Hepatocyte (in vitro differentiated cells): Measurements from ENCODE around the gene TRAPPC11.

Source experiments
- EZH2 ChIP-seq: fragments of 200-600 bp; sonication (generic); IDR thresholded peaks from 2 replicates; pipeline ENCODE4 v1.6.1; 2016; ENCODE audit warnings: antibody characterized with exemption, mild to moderate bottlenecking, borderline replicate concordance
- EZH2phosphoT487 ChIP-seq: fragments of 200-600 bp; sonication (generic); IDR thresholded peaks from one replicate; pipeline ENCODE4 v1.6.1; 2018; ENCODE audit warnings: antibody characterized with exemption, mild to moderate bottlenecking, low read depth, moderate library complexity; ENCODE audit not compliant: unreplicated experiment, severe bottlenecking
- TF ChIP-seq, protein P1 (sequence below): fragments of 200-600 bp; sonication (generic); IDR thresholded peaks from 2 replicates; pipeline ENCODE4 v1.5.1; 2016; ENCODE audit warnings: antibody characterized with exemption, mild to moderate bottlenecking; ENCODE audit not compliant: poor library complexity

GRCh38 chr4:183747380-183747779 lies 88.3 kb downstream of the TRAPPC11 start:
- no peak for TF ChIP-seq EZH2
- TF ChIP-seq, protein P1, sequence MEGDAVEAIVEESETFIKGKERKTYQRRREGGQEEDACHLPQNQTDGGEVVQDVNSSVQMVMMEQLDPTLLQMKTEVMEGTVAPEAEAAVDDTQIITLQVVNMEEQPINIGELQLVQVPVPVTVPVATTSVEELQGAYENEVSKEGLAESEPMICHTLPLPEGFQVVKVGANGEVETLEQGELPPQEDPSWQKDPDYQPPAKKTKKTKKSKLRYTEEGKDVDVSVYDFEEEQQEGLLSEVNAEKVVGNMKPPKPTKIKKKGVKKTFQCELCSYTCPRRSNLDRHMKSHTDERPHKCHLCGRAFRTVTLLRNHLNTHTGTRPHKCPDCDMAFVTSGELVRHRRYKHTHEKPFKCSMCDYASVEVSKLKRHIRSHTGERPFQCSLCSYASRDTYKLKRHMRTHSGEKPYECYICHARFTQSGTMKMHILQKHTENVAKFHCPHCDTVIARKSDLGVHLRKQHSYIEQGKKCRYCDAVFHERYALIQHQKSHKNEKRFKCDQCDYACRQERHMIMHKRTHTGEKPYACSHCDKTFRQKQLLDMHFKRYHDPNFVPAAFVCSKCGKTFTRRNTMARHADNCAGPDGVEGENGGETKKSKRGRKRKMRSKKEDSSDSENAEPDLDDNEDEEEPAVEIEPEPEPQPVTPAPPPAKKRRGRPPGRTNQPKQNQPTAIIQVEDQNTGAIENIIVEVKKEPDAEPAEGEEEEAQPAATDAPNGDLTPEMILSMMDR, result no peak
- no peak for TF ChIP-seq EZH2phosphoT487
